Astrocyte of the hippocampus (primary cell): ENCODE data around the gene NT5DC4.

Experiments
- DNase-seq: peaks from one replicate; pipeline ENCODE4 v3.0.0; 2011; ENCODE audit warnings: low read depth, low spot score

The NT5DC4 gene

GRCh38 chr2:112720785-112721184 is at the start of gene NT5DC4:
NT5DC4 (plus strand) TSS chr2:112721020; CDS start chr2:112721080, 60 bp downstream.
- DNase-seq: no peak

- DNase-seq: no peak
Observed at GRCh38 chr2:112671801-112672200, 49.0 kb upstream of the NT5DC4 start.

- no peak for DNase-seq
Observed at GRCh38 chr2:112673008-112673407, 47.8 kb upstream of the NT5DC4 start.

GRCh38 chr2:112674229-112674628 is 46.6 kb upstream of the NT5DC4 start:
- DNase-seq: no peak

- DNase-seq: peak; percentile 65
Observed at GRCh38 chr2:112679484-112679883, 41.3 kb upstream of the NT5DC4 start.

- peak; percentile 21 for DNase-seq
Observed at GRCh38 chr2:112680666-112681101, 40.1 kb upstream of the NT5DC4 start.

GRCh38 chr2:112682101-112682500 is 38.7 kb upstream of the NT5DC4 start:
- no peak for DNase-seq

GRCh38 chr2:112683550-112684414 is 37.0 kb upstream of the NT5DC4 start:
- DNase-seq: no peak

- no peak for DNase-seq
Observed at GRCh38 chr2:112684415-112684775, 36.4 kb upstream of the NT5DC4 start.

- DNase-seq: no peak
Observed at GRCh38 chr2:112685271-112685884, 35.4 kb upstream of the NT5DC4 start.

- no peak for DNase-seq
Observed at GRCh38 chr2:112686348-112687217, 34.2 kb upstream of the NT5DC4 start.

GRCh38 chr2:112687522-112687921 is 33.3 kb upstream of the NT5DC4 start:
- DNase-seq: no peak

GRCh38 chr2:112688086-112688880 is 32.5 kb upstream of the NT5DC4 start:
- no peak for DNase-seq

- DNase-seq: peak; percentile 61
Observed at GRCh38 chr2:112690853-112691401, 29.9 kb upstream of the NT5DC4 start.

GRCh38 chr2:112691881-112692281 is 28.9 kb upstream of the NT5DC4 start:
- no peak for DNase-seq

- DNase-seq: peak; percentile 82
Observed at GRCh38 chr2:112692495-112692911, 28.3 kb upstream of the NT5DC4 start.

GRCh38 chr2:112692918-112693317 is 27.9 kb upstream of the NT5DC4 start:
- DNase-seq: no peak

- DNase-seq: no peak
Observed at GRCh38 chr2:112693596-112693995, 27.2 kb upstream of the NT5DC4 start.

GRCh38 chr2:112694182-112694581 is 26.6 kb upstream of the NT5DC4 start:
- no peak for DNase-seq

- DNase-seq: no peak
Observed at GRCh38 chr2:112698834-112699515, 21.8 kb upstream of the NT5DC4 start.
